Measurements from ENCODE around the gene NFE2L1.

NFE2L1 gene

GRCh38 chr17:48044851-48045250, 3.3 kb upstream of the NFE2L1 start:
- H3K27ac ChIP-seq = no peak overlapping the region
- no peak for TF ChIP-seq CTCF (IDR thresholded peaks at IDR 0.05)
- TF ChIP-seq ZFX (IDR thresholded peaks at IDR 0.05; ENCODE audit: borderline replicate concordance) = no peak

GRCh38 chr17:48045316-48046001, 2.7 kb upstream of the NFE2L1 start:
- H3K27ac ChIP-seq = no peak overlapping the region
- no peak for TF ChIP-seq CTCF (IDR thresholded peaks at IDR 0.05)
- TF ChIP-seq ZFX (IDR thresholded peaks at IDR 0.05; ENCODE audit: borderline replicate concordance) = no peak

- no peak overlapping the region for H3K27ac ChIP-seq
- TF ChIP-seq ZFX (IDR thresholded peaks at IDR 0.05; ENCODE audit: borderline replicate concordance) (no peak), CTCF (IDR thresholded peaks at IDR 0.05) (no peak)
These were observed 1.9 kb upstream of the NFE2L1 start for GRCh38 chr17:48046296-48046695.

- no peak for TF ChIP-seq ZFX (IDR thresholded peaks at IDR 0.05; ENCODE audit: borderline replicate concordance)
- no peak for TF ChIP-seq CTCF (IDR thresholded peaks at IDR 0.05)
- H3K27ac ChIP-seq = peak overlapping the region; percentile 96
These were observed 932 bp upstream of the NFE2L1 start for GRCh38 chr17:48047113-48047740.

- TF ChIP-seq ZFX (IDR thresholded peaks at IDR 0.05; ENCODE audit: borderline replicate concordance) (no peak), CTCF (IDR thresholded peaks at IDR 0.05) (no peak)
- H3K27ac ChIP-seq = peak overlapping the region; percentile 96
These were observed 396 bp downstream of the NFE2L1 start for GRCh38 chr17:48048384-48049126.

GRCh38 chr17:48051283-48051682, 3.1 kb downstream of the NFE2L1 start:
- peak overlapping the region; percentile 96 for H3K27ac ChIP-seq
- TF ChIP-seq ZFX (IDR thresholded peaks at IDR 0.05; ENCODE audit: borderline replicate concordance) = no peak

GRCh38 chr17:48051706-48052486, 3.7 kb downstream of the NFE2L1 start:
- H3K27ac ChIP-seq = peak overlapping the region; percentile 96
- TF ChIP-seq ZFX (IDR thresholded peaks at IDR 0.05; ENCODE audit: borderline replicate concordance) (no peak), CTCF (IDR thresholded peaks at IDR 0.05) (no peak)

All from 22Rv1 (cell line).